WI38 (cell line): Measurements from ENCODE around the gene SCARF1.

ENCODE experiments used
- H3K4me3 ChIP-seq: 2 replicates; pipeline ENCODE4 v1.5.1; 2011; ENCODE audit warnings: low read depth, mild to moderate bottlenecking, control low read depth, low read length
- CTCF ChIP-seq: IDR thresholded peaks from 2 replicates; pipeline ENCODE4 v1.5.1; 2012; ENCODE audit warnings: low read depth, mild to moderate bottlenecking, control low read depth, low read length

SCARF1 gene

GRCh38 chr17:1612400-1612799 is 33.1 kb downstream of the SCARF1 start:
- H3K4me3 ChIP-seq: no peak overlapping the region
- no peak for TF ChIP-seq CTCF

GRCh38 chr17:1611715-1612114 is 33.8 kb downstream of the SCARF1 start:
- no peak for TF ChIP-seq CTCF
- no peak overlapping the region for H3K4me3 ChIP-seq

- TF ChIP-seq CTCF: no peak
- no peak overlapping the region for H3K4me3 ChIP-seq
These were observed 36.9 kb downstream of the SCARF1 start for GRCh38 chr17:1608676-1609075.

GRCh38 chr17:1607971-1608320 is 37.6 kb downstream of the SCARF1 start:
- no peak for TF ChIP-seq CTCF
- H3K4me3 ChIP-seq: no peak overlapping the region

GRCh38 chr17:1606352-1606985 is 39.1 kb downstream of the SCARF1 start:
- TF ChIP-seq CTCF: no peak
- no peak overlapping the region for H3K4me3 ChIP-seq

- no peak for TF ChIP-seq CTCF
- no peak overlapping the region for H3K4me3 ChIP-seq
These were observed 39.7 kb downstream of the SCARF1 start for GRCh38 chr17:1605681-1606351.

- H3K4me3 ChIP-seq: no peak overlapping the region
- no peak for TF ChIP-seq CTCF
These were observed 40.6 kb downstream of the SCARF1 start for GRCh38 chr17:1604831-1605528.
